DMS53 (cell line): ENCODE results near the gene IHH.
A peak's percentile ranks its signal among the peaks of the same experiment; 100 is the strongest.

Experiments
- DNase-seq: peaks from one replicate; lab custom pipeline; 2025; lab: John Stamatoyannopoulos, UW

IHH gene

GRCh38 chr2:219038600-219038999 is 22.1 kb downstream of the IHH start:
- no peak for DNase-seq

GRCh38 chr2:219037783-219038499 is 22.8 kb downstream of the IHH start:
- DNase-seq: peak; percentile 48

- DNase-seq: no peak
Observed at GRCh38 chr2:219035942-219036341, 24.8 kb downstream of the IHH start.

- no peak for DNase-seq
Observed at GRCh38 chr2:219034823-219035222, 25.9 kb downstream of the IHH start.

GRCh38 chr2:219032051-219032745 is 28.5 kb downstream of the IHH start:
- no peak for DNase-seq

- DNase-seq: no peak
Observed at GRCh38 chr2:219031005-219031738, 29.5 kb downstream of the IHH start.

- no peak for DNase-seq
Observed at GRCh38 chr2:219030177-219030940, 30.4 kb downstream of the IHH start.

GRCh38 chr2:219029829-219030165 is 30.9 kb downstream of the IHH start:
- peak; percentile 81 for DNase-seq

GRCh38 chr2:219028996-219029828 is 31.5 kb downstream of the IHH start:
- no peak for DNase-seq

GRCh38 chr2:219028141-219028540 is 32.6 kb downstream of the IHH start:
- DNase-seq: no peak

GRCh38 chr2:219027511-219028055 is 33.1 kb downstream of the IHH start:
- no peak for DNase-seq

- no peak for DNase-seq
Observed at GRCh38 chr2:219026946-219027345, 33.8 kb downstream of the IHH start.

- no peak for DNase-seq
Observed at GRCh38 chr2:219025637-219026585, 34.8 kb downstream of the IHH start.

- no peak for DNase-seq
Observed at GRCh38 chr2:219024059-219024458, 36.7 kb downstream of the IHH start.

- no peak for DNase-seq
Observed at GRCh38 chr2:219023045-219023605, 37.6 kb downstream of the IHH start.

- DNase-seq: no peak
Observed at GRCh38 chr2:219022616-219023015, 38.1 kb downstream of the IHH start.

- no peak for DNase-seq
Observed at GRCh38 chr2:219022041-219022440, 38.7 kb downstream of the IHH start.

GRCh38 chr2:219021591-219021990 is 39.1 kb downstream of the IHH start:
- DNase-seq: no peak

- DNase-seq: no peak
Observed at GRCh38 chr2:219020604-219021365, 39.9 kb downstream of the IHH start.
